Stimulated activated CD8-positive, alpha-beta memory T cell treated with anti-CD3 and anti-CD28 coated beads, Interleukin-15, amount 100 ng/mL, for 1 hour (primary cell): ENCODE measurements around the gene IL10RA.

ENCODE experiments used
- DNase-seq: peaks from one replicate; pipeline ENCODE4 v3.0.0-alpha.2; 2020; ENCODE audit warnings: low read depth

The IL10RA gene

DNA sequence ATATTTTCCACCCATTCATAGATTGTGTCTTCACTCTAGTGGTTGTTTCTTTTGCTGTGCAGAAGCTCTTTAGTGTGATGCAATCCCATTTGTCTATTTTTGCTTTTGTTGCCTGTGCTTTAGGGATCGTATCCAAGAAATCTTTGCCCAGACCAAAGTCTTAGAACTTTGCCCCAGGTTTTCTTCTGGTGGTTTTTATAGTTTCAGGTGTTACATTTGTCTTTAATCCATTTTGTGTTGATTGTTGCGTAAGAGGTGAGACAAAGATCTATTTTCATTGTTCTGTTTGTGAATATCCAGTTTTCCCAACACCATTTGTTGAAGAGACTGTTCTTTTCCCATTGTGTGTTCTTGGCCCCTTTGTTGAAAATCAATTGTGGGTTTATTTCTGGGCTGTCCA is 6.4 kb downstream of the IL10RA start:
- no peak for DNase-seq

DNA sequence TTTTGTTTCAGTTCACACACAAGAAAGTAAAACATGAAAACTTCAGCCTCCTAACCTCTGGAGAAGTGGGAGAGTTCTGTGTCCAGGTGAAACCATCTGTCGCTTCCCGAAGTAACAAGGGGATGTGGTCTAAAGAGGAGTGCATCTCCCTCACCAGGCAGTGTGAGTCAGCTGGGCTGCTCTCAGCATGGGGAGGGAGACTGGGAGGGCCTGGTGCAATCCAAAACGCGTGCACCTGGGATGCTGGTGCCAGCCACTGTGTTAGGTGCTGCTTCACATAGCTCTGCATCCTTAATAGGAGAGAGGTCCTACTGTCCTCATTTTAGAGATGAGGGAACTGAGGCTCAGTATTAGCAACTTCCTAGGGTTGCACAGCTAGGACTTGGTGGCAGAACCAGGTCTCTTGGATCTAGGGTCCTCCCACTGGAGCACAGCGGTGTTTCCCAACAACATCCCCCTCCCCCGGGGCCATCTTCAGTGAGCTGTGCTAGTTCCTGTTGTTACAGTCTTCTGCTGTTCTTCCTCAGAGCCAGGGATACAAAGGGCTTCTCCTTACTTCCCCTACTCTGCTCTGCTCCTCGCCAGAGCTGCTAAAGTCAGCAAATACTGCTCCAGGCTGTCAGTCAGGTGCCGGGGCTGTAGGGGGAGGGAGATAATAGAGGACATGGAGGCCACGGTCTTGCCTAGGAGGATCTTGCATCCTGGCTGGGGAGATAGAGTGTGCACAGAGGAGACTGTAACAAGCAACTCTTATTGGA is 8.0 kb downstream of the IL10RA start:
- no peak for DNase-seq

DNA sequence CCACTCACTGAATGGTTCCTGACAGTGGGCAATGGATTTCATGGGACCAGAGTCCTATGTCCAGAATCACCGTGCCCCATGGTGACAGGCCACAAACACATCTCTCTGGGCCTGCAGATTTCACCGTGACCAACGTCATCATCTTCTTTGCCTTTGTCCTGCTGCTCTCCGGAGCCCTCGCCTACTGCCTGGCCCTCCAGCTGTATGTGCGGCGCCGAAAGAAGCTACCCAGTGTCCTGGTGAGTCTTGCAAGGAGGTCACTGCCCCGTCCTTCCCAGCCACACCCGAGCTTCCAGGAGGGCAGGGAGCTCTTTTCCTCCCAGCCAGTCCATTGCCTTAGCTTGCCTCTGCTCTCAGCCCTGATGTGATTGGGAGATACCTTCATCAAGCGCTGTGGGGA is 9.3 kb downstream of the IL10RA start:
- DNase-seq, result no peak

DNA sequence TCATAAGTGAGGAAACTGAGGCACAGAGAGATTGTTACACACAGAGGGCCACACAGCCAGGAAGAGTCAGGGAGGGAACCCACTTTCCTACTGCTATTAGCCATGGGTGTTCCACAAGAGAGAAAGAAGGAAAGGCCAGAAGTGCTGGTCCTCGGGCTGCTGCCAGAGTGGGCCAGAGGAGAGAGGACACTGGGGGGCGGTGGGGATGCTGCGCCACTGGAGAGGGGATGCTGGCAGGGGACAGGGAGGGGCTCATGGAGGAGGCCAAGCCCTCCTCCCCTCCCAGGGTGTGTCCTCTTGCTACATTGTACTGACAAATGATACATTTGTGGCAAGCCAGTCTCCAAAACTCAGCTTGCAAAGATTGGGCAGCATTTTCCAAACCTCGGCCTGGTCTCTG is 9.9 kb downstream of the IL10RA start:
- no peak for DNase-seq

DNA sequence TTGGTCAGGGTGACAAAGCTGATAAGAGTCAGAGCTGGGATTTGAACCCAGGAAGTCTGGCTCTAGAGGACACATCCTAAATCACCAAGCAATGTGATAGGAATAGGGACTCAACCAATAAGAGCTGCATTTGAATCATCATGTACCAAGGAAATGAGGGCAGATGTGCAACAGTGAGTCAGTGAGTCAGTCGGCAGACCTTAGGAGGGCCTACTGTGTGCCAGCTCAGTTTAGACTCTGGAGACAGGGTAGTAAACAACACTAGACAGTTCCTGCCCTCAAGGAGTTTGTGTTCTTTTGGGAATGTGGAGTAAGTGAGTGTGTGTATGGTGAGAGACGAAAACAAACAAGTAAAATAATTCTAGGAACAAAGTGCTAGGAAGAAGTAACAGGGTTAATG is 11.2 kb downstream of the IL10RA start:
- no peak for DNase-seq

DNA sequence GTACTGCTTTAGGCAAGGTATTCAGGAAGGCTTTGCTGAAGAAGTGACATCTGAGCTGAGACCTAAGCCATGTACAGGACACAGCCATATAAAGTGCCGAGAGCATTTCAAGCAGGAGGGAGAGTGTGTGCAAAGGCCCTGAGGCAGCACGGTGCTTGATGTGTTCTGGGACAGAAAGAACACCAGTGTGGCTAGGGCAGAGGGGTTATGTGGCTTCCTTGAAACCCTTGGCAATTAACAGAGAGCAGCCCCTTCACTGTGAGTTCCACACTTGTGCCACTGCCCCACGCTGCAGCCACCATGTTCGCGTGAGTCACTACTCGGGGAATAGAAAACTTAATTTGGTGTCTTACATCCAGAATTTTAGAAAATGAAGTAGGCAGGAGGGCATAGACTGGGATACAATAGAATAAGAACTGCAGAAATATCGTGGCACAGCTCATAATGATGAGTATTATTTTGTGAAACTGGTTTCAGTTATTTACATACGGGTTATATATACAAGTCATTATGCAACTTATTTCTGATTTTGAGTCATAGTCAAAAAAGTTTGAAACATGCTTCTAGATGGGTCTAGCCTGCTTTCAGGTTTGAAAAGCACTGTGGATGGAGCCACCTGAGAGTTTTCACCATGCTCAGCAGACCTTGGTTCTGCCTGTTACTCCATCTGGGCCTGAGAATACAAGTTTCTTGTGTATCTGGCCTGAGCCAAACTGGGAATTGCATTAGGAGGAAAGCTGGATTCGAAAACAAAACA is 11.8 kb downstream of the IL10RA start:
- no peak for DNase-seq

DNA sequence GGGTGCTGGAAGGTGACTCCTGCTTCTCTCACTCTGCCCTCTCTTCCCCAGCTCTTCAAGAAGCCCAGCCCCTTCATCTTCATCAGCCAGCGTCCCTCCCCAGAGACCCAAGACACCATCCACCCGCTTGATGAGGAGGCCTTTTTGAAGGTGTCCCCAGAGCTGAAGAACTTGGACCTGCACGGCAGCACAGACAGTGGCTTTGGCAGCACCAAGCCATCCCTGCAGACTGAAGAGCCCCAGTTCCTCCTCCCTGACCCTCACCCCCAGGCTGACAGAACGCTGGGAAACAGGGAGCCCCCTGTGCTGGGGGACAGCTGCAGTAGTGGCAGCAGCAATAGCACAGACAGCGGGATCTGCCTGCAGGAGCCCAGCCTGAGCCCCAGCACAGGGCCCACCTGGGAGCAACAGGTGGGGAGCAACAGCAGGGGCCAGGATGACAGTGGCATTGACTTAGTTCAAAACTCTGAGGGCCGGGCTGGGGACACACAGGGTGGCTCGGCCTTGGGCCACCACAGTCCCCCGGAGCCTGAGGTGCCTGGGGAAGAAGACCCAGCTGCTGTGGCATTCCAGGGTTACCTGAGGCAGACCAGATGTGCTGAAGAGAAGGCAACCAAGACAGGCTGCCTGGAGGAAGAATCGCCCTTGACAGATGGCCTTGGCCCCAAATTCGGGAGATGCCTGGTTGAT is 12.6 kb downstream of the IL10RA start:
- no peak for DNase-seq

DNA sequence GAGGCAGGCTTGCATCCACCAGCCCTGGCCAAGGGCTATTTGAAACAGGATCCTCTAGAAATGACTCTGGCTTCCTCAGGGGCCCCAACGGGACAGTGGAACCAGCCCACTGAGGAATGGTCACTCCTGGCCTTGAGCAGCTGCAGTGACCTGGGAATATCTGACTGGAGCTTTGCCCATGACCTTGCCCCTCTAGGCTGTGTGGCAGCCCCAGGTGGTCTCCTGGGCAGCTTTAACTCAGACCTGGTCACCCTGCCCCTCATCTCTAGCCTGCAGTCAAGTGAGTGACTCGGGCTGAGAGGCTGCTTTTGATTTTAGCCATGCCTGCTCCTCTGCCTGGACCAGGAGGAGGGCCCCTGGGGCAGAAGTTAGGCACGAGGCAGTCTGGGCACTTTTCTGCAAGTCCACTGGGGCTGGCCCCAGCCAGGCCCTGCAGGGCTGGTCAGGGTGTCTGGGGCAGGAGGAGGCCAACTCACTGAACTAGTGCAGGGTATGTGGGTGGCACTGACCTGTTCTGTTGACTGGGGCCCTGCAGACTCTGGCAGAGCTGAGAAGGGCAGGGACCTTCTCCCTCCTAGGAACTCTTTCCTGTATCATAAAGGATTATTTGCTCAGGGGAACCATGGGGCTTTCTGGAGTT is 13.3 kb downstream of the IL10RA start:
- no peak for DNase-seq

DNA sequence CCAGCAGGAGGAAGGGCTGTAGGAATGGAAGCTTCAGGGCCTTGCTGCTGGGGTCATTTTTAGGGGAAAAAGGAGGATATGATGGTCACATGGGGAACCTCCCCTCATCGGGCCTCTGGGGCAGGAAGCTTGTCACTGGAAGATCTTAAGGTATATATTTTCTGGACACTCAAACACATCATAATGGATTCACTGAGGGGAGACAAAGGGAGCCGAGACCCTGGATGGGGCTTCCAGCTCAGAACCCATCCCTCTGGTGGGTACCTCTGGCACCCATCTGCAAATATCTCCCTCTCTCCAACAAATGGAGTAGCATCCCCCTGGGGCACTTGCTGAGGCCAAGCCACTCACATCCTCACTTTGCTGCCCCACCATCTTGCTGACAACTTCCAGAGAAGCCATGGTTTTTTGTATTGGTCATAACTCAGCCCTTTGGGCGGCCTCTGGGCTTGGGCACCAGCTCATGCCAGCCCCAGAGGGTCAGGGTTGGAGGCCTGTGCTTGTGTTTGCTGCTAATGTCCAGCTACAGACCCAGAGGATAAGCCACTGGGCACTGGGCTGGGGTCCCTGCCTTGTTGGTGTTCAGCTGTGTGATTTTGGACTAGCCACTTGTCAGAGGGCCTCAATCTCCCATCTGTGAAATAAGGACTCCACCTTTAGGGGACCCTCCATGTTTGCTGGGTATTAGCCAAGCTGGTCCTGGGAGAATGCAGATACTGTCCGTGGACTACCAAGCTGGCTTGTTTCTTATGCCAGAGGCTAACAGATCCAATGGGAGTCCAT is 14.1 kb downstream of the IL10RA start:
- no peak for DNase-seq

DNA sequence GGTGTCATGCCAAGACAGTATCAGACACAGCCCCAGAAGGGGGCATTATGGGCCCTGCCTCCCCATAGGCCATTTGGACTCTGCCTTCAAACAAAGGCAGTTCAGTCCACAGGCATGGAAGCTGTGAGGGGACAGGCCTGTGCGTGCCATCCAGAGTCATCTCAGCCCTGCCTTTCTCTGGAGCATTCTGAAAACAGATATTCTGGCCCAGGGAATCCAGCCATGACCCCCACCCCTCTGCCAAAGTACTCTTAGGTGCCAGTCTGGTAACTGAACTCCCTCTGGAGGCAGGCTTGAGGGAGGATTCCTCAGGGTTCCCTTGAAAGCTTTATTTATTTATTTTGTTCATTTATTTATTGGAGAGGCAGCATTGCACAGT is 14.6 kb downstream of the IL10RA start:
- no peak for DNase-seq

DNA sequence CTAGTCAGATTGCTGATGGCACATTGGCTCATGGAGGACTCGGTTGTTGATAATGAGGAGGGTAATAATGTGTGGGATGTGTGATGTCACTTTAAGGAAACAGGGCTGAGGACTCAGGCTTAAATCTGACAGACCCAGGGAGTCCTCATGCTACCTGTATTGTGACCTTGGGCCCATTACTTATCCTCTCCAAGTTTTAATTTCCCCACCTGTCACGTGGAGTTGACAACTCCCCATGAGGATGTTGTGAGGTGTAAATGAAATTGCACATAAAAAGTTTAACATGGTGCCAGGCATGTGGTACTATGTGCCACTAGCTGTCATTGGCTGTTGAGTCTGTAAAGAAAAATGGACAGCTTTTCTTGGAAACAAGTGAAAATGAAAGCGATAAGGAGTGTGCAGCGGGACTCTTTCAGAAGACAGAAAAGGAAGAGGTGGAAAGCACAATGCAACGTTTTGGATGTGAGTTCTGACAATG is 15.3 kb downstream of the IL10RA start:
- DNase-seq, result no peak

DNA sequence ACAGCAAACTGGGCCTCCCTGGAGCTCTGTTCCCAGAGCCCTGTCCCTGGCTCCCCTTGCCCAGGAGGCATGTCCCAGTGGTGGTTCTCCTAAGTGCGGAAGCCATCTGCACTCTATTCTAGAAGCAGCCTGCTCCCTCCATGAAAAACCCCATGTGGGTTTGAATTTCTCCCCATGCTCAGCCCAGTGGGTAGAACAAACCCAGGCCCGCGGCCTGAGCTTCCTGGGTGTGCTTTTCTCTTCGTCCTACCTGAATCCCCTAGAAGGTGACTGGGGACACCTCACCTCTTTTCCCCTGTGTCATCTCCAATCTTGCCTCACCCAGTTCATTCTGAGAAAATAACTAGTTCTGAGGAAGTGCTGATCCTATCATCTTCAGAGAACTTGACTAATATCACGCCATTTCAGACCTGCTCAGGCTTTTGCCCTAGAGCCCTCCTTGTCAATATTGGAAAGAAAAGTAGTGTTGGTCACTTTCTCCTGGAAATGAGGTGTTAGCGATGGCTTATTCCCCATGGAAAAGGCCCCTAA is 15.9 kb downstream of the IL10RA start:
- DNase-seq, result no peak

DNA sequence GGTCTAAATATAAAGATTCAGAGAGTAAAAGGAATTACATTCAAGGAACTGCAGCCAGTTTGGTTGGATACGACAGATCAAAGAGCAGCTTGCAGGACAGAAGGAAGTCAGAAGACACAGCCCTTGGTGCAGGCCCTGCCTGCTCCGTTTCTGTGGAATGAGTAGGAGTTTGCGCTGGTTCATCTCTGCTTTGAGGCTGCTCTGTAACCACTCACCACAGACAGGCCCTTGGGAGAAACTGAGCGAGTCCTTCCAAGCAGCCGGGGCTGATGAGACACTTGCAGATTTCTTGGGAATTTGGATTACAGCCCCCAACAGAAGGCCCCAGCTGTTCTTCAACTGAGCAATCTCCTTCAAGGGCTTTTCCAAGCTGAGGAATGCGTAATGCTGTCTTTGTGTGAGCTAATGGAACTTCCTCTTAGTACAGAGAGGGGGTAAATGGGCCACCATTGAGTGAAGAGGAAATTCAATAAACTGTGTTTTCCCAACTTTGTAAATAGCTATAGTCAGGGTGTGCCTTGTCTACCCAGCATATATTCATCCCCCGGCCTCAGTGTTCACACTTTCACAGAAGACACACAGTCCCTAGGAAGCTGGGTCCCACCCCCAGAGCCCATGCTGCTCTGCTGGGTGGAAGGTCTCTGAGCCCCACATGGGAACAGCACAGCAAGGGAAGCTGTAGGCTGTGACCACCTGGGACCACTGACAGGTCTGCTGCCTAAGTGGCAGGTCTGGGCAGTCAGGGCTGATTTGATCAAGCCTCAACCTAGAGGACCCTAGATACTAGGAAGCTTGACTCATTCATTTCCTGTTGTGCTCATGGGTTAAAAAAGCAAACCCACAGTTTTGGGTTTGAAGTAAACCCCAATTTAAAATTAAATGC is 16.6 kb downstream of the IL10RA start:
- no peak for DNase-seq

DNA sequence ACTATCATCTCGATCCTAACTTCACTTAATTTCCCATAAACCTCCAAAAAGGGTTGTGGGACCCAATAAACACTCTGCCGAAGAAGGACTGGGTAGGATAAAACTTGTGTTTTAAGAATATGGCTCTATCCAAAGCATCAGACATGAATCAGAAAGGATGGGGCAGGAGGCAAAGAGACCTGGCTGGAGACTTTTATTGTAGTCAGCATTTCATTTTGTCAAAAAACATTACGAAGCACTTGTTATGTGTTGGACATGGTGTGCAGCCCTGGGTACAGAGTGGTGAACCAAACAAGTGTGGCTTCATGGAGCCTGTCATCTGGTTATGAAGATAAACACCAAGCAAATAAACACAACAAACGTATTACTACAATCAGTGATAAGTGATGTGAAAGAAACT is 17.3 kb downstream of the IL10RA start:
- DNase-seq, result no peak

DNA sequence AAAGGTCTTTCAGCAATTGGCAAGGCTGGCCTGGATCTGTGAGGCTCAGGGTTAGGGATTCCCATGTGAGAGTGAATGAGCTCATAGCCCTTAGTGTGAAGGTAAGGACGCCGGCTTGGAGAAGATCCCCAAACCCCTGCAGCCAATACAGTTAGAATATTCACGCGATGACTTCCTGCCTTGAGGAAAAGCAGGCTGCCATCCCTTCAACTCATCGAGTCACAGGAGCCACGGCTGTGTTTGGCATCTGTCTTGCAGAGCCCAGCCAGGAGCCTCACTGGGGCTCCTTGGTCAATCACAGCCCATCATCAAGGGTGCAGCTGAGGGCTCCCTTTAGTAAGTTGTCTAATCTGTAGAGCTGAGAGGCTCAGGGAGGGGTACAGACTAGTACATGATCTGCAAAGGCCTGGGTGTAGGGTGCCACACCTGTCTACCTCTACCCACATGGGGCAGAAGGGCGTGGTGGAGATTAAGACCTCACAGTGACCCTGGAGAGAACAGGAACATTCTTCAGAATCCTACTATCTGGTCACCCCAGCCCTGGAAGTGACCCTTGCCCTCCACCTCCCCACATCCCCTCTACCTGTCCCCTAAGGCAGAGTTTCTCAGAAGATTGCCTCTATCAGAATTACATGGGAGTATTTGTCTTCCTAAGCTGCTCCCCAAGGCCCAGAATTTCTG is 18.5 kb downstream of the IL10RA start:
- DNase-seq, result no peak

DNA sequence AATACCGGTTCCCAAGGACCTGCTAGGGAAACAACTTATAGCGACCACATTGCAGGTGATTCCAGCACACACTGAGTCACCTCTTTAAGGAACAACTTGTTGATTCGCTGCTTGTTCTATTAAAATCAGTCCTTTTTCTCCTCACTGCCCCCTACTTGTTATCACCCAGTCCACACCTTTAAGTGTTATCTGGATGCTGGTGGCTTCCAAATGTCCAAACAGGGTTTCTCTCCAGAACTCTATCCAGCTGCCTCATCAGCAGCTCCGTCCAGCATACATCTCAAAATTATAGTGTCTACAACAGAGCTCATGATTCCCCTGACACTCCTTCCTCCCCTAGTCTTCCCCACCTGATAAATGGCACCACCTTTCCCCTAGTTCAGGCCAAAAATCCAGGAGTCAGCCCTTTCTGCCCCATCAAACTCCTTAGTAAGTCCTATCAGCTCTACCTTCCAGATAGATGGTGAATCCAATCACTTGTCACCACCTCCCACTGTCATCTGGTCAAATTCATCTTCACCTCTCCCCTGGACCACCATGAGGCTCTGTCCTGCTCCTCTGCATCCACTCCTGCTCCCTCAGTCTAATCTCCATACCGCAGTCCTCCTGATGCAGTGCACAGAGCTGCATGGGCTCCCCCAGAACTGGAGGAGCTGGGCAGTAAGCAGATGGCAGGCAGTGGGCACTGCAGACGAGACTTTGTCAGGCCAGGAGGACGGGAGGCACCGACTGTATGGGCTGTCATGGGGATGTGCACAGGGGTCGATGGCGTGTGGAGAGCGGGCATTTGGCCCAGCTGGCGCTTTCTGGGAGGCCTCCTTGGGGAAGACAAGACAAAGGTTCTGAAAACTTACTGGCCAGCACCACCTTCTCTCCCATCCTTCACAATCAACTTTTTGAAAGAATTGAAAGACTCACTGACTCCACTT is 19.3 kb downstream of the IL10RA start:
- no peak for DNase-seq

DNA sequence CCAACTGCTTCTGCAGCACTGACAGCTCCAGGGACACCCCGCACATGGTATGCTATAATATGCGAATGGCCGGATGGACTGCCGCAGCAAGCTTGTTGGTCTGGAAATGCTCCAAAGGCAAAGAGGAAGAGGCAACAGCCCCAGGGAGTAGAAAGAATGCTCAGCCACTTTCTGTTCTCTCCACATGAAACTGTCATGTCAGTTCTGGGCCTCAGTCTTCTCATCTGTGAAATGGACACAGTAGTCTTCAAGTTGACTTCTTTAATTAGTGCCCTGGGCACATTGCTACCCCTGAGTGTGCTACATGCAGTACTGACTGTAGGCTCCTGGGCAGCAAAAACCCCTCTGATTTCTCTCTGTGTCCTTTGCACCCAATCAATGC is 19.9 kb downstream of the IL10RA start:
- no peak for DNase-seq

DNA sequence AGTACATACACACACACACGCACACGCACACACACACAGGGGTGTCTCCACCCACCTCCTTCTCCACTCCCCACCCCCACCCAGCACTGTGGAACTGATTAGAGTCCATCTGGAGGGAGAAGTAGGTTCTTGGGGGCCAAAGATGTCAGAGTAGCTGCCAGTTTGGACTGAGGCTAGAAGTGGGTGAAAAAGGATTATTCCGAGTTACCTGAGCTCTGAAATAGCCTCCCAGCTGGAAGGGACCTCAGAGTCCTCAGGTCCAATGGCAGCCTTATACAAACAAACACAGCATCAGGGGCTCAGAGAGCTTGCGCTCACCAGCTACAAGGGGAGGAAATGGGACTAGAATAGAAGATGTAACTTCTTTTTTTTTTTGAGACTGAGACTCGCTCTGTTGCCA is 20.8 kb downstream of the IL10RA start:
- no peak for DNase-seq
